Measurements from ENCODE around the gene TCAF1.

Gene TCAF1, protein sequence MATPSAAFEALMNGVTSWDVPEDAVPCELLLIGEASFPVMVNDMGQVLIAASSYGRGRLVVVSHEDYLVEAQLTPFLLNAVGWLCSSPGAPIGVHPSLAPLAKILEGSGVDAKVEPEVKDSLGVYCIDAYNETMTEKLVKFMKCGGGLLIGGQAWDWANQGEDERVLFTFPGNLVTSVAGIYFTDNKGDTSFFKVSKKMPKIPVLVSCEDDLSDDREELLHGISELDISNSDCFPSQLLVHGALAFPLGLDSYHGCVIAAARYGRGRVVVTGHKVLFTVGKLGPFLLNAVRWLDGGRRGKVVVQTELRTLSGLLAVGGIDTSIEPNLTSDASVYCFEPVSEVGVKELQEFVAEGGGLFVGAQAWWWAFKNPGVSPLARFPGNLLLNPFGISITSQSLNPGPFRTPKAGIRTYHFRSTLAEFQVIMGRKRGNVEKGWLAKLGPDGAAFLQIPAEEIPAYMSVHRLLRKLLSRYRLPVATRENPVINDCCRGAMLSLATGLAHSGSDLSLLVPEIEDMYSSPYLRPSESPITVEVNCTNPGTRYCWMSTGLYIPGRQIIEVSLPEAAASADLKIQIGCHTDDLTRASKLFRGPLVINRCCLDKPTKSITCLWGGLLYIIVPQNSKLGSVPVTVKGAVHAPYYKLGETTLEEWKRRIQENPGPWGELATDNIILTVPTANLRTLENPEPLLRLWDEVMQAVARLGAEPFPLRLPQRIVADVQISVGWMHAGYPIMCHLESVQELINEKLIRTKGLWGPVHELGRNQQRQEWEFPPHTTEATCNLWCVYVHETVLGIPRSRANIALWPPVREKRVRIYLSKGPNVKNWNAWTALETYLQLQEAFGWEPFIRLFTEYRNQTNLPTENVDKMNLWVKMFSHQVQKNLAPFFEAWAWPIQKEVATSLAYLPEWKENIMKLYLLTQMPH

DNA sequence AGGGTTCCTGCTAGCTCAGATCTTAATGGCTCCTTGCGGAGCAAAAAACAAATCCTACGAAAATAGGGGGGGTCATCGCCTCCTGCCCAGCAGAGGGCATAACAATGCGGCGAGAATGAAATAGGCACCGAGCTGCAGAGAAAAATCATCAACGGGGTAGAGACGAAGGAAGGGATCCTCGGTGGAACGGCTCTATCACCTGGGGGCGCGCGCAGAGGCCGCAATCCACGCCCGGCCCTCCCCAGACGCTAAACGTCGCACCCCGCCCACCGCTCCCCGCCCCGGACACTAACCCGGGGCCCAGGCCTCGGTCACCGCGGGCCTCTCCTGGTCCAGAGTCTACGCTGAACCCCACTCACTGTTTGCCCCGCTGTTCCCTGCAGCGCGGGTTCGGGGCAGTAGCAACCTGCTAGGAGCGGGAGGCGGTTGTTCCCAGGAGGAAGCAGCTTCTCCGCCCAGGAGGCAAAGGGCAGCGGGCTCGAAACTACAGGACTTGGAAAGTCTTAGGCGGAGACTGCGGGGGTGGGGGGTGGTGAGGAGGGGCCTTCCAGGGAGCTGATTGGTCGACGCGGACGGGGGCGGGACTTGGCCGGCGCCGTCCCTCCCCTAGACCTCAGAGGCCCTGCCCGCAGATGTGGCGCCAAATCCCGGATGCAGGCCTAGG is at the start of gene TCAF1:
Gene TCAF1 (minus strand): TSS at position 509 of the 664 bp plus-strand sequence. CDS start 25,568 bp downstream, outside the sequence.
- DNase-seq = peak; percentile 61

DNA sequence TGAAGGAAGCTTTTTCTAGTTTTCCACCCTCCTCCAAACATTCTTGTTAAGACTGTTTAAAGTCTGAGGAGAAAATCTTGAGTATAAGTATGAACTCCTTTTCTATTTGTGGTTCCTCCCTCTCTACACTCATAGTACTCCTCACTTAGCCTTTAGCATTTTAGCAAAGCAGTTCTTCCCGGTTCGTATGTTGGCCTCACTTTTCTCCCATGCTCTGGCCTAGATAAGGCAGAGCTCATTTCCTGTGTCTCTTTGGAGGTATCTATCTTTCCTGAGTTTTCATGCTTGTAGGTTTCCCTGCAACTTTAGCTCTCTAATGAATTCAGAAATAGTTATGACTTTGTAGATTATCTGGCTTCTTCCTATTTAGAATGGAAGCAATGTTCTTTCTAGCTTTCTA is 46.8 kb upstream of the TCAF1 start:
- no peak for DNase-seq

DNA sequence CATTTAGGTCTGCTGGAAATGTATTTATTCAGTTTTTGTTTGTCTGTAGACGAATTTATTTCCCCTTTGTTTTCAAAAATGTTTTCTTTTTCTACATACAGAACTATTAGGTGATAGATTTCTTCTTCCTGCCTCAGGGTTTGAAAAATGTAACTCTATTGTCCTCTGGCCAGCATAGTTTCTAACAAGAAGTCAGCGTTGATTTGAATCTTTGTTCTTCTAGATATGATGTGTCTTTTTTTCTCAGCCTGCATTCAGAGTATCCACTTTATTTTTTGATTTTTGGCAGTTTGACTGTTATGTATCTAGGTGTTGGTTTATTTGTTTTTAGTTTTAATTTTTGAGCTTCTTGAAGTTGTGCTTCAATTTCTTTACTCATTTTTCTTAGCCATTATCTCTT is 45.1 kb upstream of the TCAF1 start:
- DNase-seq = no peak

DNA sequence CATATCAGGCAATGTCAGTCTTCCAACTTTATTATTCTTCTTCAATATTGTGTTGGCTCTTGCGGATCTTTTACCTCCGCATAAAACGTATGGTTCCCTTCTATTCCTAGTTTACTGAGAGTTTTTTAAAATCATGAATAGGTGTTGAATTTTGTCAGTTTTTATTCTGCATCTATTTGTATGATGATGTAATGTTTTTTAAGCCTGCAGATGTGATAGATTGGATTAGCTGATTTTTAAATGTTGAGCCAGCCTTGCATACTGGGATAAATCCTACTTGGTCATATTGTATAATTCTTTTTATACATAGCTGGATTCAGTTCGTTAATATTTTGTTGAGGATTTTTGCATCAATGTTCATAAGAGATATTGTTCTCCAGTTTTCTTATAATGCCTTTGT is 43.4 kb upstream of the TCAF1 start:
- DNase-seq = no peak

DNA sequence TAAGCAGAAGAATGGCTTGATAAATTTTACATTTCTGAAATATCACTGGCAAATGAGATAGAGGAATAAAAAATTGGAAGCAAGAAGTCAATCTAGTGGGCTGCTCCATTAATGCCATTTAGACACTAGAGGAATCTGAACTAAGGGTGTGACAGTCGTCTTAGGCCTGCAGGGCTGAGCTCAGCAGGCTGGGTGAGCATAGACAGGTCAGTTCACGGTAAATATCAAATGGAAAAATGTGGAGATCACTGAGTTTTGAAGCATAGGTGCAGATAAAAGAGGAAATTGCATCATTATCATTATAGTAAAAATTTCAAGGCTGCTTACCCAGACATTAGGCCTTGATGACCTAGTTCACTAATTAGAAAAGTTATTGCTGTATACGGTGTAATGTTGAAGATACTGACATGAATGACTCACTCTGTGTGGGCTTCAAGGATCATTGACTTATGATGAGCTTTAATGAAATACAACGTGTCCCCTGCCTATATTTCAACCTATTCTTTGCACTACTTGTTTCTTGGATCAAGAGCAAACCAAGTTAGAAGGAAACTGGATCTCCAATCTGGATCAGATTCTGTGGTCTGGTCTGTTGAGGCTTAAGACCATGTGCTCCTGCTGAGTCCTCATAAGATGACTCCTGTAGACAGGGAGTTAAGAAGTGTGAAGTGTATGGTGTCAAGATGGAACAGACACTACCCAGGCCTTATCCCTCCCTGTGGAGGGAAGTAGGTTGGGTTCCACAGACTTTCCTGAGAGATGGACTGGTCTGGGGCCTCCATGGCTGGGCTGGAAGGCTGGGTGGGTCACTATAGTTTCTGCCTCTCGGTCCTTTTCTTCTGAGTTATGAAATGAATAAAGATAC is 36.6 kb upstream of the TCAF1 start:
- no peak for DNase-seq

DNA sequence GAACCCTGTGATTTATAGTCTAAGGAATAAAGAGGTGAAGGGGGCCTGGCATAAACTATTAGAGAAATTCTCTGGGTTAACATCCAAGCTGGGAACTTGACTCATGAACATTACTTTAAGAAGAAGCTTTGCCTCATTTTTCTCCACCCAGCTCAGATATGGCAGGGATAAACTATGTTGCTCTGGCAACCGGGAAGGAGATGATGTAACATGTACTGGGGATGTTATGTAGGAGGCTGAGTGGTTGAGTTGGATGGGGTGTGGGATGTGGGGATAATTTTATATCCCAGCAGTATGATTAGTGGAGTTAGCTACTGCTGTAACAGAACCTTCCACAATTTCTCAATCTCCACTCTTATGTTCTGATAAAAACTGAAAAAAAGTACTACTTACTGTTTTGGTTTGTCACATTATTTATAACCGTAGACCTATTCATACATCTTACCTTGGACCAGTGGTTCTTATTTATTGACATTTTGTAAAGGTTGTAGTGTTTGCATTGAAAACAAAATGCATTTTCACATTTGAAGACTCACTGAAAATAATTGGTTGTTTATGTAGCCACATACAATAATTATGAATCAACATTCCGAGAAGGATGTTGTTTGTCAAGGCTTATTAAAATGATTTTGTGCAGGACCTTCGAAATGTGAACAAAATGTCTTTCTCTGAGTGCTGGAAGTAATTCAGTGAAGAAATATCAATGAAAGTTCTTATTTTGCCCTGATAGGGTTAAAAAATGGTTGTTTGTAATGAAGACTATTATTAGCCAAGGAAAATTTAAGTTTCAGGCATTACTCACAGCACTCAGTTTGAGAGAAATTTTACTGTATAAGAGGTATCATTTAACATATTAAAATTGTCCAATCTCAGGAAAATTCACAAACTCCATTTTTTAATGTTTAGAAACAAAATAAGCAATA is 34.4 kb upstream of the TCAF1 start:
- no peak for DNase-seq

DNA sequence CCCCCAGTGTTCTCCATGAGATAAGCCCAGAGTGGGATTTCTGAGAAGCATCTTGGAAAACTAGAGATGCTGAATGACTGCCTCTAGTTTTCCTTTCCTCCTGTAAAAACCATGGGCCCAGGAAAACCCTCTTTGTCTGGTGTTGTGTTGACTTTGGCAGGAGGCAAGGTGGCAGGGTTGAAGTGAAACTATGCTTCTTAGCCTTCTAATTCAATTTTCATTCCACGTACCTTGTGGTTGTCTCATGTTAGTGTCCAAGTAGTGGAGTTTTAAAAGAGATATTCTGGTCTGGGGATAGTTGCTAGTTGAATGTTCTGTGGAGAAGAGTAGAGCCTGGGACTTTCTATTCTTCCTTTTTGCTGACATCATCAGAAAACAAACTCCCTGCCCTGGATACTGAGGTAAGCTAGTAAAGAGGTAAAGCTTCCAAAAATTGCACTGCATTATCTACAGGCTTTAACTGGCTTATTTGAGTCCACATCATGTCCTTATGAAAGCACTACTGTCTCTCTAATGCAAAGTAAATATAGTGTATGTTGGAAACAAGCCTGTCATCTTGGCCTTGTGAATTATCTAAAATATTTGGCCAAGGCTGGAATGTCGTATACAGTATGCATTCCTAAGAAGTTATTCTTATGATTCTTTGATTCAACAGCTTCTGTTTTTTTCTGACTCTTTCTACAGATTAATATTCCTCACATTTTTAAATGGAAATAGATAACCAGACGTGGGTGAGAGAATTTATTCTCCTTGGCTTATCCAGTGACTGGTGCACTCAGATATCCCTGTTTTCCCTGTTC is 32.8 kb upstream of the TCAF1 start, which contains the start of gene OR2F2:
Gene OR2F2 (plus strand): TSS at position 708 of the 800 bp plus-strand sequence. CDS start 0 bp downstream, at position 708.
- DNase-seq = no peak

DNA sequence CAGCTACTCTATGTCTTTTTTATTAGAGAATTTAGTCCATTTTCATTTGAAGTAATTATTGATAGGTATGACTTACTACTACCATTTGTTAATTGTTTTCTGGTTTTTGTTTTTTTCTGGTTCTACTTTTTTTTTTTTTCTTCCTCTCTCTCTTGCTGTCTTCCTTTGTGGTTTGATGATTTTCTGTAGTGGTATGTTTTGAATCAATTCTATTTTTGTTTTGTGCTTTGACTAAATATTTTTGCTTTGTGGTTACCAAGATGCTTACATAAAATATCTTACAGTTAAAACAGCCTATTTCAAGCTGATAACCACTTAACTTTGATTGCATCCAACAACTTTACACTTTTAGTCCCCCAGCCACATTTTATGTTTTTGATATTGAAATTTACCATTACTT is 29.8 kb upstream of the TCAF1 start:
- DNase-seq = no peak

DNA sequence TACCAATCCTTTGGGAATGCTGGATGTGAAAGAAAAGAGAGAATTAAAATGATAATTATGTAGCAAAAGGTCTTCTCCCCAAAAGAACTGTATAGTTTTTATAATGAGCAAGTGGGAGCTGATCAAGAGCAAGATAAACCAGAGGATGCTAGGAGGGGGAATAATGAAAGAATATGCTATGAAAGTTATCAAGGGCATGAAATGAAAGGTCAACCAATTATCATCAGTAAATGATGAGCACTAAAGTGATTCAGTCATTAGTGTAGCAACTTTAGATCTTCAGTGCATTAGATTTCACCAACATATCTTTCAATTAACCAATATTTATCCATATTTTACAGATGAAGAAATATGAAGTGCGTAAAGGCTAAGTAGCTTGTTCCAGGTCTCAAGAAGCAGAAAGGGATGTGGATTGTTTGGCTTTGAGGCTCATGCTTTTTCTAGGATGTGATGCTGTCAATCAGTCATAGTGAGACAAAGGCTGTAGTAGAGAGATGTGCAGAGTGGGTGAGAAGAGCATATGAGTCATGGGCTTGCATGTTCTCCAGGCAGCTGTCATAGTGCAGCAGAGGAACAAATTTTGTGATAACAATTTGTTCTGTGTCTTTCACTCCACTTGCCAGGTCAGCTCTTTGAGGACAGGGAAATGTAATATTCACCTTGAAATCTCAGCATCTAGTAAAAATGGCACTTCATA is 27.4 kb upstream of the TCAF1 start:
- no peak for DNase-seq

DNA sequence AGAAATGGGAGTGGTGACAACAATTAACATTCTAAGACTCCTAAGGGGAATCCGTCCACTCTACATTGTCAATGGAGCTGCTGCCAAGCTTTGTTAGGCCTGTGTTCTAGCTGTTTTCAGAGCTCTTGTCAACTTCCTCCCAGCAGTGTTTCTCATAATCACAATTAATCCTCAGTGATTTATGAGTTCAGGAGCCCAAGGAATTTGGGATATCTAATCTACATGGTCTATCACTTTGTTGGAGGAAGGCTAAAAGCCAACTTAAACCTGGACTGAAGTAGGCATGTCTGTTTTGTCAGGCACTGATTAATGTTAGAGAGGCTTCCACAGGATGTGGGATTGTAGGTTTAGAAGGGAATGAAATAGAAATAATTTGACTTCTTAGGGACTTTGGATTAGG is 22.9 kb upstream of the TCAF1 start:
- no peak for DNase-seq

DNA sequence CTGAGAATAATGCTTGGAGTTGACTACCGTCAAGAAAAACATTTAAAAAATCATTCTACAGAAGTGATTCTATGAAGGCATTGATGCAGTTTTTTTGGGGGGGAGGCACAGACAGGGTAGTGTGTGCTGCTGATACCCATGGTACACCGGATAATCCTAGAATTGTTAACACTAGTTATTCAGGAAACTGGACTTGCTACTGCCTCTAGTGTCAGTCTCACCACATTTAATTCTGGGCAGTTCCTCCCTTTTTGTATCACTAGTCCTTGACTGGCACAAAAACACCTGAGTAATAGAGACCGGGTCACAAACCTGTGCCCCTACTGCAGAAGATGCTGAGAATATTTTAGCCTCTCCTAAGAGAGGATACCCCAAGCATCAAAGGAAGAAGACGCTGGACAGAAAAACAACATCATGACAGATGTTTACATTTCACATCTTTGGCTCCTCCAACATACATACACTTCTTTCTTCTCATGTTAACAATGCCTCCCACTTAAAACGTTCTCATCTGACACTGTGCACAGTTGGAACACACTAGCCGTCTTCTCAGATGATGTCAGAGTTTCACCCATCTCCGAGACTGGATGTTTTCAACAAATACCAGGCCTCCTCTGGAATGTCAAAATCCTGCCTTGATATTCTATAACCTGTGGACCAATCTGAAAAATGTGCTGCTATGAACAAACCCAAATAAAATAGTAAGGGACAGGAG is 13.1 kb upstream of the TCAF1 start:
- DNase-seq = no peak

DNA sequence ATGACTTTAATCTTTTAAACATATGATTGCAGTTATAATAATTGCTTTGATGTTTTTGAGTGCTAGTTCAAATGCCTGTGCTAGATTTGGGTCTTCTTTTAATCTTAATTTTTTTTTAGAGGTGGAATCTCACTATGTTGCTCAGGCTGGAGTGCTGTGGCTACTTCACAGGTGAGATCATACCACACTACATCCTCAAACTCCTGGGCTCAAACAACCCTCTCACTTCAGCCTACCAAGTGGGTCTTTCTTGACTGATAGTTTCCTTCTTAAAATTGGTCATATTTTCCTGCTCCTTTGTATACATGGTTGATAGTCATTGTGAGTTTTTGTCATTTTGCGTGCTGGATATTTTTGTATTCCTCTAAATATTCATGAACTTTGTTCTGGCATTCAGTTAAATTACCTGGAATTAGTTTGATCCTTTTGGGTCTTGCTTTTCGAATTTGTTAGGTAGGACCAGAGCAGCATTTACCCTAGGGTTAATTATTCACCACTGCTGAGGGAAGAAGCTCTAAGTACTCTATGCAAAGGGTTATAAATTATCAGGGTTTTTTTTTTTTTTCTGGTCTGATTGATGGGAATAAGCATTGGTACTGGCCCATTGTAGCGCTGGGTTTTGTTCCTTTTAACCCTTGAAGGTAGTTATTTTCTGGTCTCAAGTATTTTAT is 12.1 kb upstream of the TCAF1 start:
- DNase-seq = no peak

DNA sequence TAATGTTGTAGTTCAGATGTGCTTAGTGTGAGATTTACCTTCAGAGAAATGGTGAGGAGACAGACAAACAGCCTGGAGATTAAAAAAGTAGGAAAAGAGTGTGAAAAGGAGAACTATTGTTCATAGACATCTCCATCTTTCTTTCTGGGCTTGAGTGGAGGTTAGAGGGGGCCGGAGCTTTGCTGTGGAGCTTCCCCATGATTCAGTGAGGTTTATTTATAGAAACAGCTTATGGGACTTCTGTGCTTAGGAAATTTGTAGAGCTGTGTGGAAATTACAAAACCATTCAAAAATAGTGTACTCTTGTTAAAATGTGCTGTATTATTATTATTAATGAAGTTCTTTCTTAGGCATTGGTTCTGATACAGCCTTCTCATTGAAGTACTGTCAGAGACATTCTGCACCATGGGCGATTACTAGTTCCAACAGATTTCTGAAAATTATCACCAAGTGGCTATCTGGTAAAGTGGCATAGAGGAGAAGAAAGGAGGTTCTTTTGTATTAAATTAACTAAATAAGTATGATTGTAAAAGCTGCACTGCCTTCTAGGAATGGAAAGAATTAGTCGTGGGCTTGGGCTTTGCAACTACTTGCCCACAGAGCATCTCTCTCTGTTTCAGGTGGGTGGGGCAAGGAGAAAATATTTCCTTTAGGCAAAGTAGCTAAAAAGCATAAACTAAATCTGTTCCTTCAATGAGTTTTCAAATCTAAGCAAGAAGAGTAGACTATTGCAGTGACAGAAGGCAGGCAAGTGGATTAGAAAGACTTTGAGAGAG is 8.7 kb upstream of the TCAF1 start:
- DNase-seq = no peak

DNA sequence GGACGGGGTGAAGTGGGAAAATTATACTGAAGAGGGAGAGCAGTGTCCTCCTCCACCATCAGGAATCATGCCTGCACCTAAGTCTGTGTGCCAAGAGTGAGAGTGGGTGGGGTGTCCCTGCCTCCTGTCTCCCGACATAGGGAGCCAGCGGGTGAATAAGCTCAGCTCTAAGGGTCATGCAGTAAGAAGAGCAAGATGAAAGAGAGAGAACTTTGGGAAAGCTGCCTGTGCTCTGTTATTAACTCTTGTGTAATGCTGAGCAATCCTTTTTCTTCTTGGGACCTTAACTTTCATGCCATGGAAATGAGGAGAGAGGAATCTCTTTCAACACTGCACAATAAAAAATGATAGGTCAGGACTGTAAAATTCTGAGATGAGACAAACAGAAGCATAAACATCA is 7.9 kb upstream of the TCAF1 start:
- DNase-seq = no peak

DNA sequence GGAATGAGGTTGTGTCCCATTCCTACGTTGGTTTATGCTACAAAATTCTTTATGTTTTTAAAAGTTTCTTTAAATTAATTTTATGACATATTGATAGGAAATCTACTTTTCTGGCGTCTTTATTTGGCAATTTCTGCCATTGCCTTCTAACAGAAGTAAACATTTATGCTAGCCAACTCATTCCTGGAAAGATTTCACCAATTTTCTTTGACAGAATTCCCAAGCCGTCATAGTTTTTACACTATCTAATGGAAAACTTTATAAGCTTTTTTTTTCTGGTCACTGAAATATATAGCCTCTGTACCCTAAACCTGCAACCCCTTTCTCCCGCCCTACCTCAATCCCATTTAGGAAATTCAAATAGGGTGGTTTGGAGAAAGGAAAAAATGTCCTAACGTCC is 6.1 kb upstream of the TCAF1 start:
- DNase-seq = no peak

DNA sequence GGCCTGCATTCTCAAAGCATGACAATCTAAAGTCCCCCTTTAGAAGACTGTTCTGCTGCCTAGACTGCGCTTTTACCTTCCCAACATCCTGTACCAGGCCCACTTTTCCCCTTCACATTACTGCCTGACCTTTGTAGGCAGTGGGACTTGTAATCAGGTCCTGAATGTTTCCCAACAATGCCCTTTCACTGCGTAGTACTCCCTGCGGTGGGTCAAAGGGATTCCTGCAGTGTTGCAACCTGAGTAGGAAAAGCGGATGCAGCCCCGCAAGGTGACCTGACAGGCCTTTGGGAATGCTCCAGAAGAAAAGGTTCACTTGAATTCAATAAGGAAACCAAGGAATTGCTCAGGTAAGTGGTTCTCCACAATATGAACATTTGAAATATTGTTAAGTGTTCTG is 4.9 kb upstream of the TCAF1 start:
- no peak for DNase-seq

DNA sequence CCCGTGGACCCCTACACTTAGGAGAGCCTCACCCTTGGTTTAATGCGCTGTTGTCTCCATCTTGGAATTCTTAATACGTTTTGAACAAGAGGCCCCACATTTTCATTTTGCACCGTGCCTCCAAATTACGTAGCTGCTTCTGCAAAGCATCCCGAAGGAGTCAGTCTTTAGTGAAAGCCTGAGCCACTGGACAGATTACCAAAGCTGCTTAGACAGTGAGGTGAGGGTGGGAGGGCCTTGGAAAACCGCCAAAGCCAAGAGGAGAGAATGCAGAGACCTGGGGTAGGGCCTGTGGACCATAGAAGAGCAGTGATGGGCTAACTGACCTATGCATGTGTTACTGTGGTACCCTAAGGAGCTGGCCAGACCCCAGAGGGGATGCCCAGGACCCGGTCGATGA is 4.2 kb upstream of the TCAF1 start:
- DNase-seq = no peak

DNA sequence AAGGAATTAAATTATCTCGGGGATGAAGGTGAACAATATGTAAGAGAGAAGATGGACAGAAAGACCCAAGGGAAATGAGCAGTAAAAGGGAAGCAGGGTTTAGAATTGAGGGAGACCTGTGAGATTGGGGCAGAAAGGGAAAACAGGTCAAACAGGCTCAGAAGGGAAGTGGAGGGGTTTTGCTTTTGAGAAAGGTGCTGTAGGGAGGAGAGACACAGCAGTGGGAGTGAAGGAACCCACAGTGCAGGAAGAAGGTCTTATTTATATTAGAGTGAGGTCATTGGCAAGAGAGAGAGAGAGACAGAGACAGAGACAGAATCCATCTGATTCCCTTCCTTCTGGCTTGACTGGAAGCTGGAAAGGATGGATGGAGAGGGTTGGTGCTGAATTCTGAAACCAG is 3.5 kb upstream of the TCAF1 start:
- no peak for DNase-seq
